ENCODE measurements around the gene NDUFAF8.

Gene NDUFAF8

DNA sequence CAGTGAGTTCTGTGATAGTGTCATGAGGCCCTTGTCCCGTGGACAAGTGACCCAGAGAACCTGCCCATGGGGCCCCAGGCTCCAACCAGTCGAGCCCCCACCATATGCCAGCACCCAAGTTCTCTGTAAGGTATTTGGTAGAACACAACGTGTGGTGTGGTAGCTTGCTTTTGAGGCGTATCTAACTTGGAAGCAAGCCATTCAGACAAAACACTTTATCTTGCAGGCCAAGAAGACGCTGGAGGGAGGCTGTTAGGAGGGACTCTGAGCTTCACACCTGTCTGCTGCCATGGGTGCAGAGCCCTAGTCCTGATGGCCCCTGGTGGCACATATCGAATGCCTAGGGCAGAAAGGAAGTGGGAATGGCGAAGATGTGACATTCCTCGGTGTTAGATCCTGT is 1.6 kb downstream of the NDUFAF8 start:
- no peak for DNase-seq

GRCh38 chr17:81241203-81241602 is 2.1 kb downstream of the NDUFAF8 start:
- DNase-seq = no peak

DNA sequence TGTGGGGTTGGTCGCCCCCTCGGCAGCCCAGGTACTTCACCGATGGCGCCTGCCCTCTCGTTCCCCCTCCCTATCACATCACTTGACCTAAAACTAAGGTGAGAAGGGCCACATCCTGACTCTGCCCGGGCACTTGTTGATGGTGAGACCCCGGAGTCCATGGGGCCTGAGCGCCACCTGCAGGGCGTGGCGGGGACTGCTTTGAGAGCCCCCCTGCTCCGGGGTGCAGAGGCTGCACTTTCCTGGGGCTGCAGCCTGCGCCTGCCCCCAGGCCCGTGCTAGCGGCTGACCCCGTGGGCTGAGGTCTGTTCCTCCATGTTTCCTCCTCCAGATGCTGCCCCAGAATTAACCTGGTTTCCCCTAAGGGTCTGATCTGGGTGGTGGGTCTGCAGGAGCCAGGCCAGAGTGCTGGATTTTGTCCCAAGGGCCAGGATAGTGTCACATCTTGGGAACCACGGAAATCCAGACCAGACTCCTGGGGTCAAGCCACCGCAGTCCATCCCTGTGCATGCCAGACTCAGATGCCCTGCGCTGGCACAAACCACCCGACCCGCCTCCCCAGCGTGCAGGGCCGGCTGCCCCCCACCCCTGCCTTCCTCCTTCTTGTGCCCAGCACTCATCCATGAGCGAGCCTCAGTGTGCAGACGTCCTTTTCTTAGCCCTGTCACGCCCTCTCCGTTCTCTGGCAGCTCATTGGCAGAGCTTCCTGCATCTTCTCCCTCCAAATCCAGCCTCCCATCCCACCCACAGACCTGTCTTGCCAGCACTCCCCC is 2.7 kb downstream of the NDUFAF8 start:
- peak; percentile 68 for DNase-seq

DNA sequence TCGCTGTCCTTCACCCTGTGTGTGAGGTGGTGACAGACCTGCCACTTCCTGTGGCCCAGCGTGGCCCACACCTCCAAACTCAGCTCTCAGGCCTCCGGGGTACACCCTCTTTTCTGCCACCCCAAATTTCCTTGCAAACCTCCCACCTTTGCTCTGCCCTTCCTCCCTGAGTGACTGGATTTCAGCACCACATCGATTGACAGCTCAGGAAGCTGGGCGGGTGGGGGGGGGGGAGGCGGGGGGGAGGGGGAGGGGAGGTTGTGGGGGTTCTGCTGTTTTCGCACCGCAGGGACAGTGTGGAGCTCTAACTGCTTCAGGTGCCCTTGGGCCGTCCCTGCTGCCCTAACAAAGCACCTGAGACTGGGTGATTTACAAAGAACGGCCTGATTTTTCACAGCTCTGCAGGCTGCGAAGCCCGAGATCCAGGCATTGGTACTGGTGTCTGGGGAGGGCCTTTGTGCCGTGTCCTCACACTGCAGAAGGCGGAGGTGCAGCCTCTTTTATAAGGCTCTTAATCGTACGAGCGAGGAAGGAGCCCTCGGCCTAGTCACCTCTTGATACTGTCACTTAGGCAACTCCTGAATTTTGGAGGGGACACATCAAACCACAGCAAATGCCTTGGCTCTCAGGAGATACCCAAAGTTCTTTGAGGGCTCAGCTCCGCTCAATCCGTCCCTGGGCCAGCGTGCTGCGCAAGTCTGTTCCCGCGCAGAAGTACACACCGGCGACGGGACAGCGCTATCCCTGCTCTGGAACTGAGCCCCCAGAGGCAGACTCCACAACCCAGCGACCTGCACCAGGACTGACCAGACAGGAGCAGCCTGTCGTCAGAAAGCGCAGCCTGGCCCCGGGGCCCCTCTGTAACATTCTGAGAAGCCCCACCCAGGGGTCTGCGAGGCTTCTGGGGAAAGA is 3.6 kb downstream of the NDUFAF8 start:
- DNase-seq = no peak

DNA sequence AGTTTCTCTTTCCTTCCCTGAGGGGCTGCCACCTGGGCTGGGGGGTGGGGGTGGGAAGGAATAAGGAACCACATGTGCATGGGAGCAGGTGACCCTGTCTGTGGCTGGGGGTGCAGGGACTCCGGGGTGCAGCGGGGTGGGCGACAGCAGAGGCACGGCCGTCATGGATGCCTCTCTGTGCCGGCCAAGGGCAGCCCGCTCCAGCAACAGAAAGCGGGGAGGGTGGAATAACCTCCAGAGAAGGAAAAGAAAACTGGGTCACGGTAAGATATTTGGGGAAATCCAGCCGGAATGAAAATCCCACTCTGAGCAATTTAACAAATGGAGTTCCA is 4.2 kb downstream of the NDUFAF8 start:
- DNase-seq = no peak

DNA sequence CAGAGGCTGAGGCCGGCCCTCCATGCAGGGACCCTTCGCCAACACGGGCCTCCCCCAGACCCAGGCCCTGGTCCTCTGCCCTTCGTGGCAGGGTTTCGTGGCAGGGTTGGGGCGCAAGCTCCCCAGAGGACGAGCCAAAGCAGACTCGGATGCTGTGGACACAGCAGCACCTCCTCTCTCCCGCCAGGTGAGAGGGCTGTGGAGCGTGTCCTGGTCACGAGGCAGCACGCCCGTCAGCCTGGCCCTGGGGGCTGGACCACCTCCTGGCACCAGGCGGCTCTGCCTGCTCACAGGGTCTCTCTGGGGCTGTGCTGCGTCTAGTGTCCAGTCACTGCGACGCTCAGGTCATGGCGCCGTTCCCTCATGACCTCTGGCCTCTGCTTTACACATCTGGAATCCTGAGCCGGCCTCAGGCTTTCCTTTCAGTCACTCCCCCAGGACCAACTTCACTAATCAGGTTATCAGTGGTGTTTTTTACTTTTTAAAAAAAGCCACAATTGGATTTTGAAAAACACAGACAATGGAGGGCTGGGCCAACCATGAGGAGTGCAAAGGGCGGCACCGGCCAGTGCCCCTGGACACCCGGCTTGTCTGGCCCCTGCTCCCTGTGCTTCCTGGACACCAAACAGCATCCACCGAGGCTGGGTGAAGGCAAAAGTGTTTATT is 5.4 kb downstream of the NDUFAF8 start:
- DNase-seq = no peak

- no peak for DNase-seq
Observed at GRCh38 chr17:81245024-81245664, 6.0 kb downstream of the NDUFAF8 start.

GRCh38 chr17:81245665-81246342 is 6.7 kb downstream of the NDUFAF8 start:
- DNase-seq = no peak

- DNase-seq = no peak
Observed at GRCh38 chr17:81246343-81246670, 7.2 kb downstream of the NDUFAF8 start.

- DNase-seq = no peak
Observed at GRCh38 chr17:81246679-81247338, 7.7 kb downstream of the NDUFAF8 start.

- no peak for DNase-seq
Observed at GRCh38 chr17:81247339-81247990, 8.3 kb downstream of the NDUFAF8 start.

- DNase-seq = no peak
Observed at GRCh38 chr17:81248649-81249048, 9.5 kb downstream of the NDUFAF8 start.

DNA sequence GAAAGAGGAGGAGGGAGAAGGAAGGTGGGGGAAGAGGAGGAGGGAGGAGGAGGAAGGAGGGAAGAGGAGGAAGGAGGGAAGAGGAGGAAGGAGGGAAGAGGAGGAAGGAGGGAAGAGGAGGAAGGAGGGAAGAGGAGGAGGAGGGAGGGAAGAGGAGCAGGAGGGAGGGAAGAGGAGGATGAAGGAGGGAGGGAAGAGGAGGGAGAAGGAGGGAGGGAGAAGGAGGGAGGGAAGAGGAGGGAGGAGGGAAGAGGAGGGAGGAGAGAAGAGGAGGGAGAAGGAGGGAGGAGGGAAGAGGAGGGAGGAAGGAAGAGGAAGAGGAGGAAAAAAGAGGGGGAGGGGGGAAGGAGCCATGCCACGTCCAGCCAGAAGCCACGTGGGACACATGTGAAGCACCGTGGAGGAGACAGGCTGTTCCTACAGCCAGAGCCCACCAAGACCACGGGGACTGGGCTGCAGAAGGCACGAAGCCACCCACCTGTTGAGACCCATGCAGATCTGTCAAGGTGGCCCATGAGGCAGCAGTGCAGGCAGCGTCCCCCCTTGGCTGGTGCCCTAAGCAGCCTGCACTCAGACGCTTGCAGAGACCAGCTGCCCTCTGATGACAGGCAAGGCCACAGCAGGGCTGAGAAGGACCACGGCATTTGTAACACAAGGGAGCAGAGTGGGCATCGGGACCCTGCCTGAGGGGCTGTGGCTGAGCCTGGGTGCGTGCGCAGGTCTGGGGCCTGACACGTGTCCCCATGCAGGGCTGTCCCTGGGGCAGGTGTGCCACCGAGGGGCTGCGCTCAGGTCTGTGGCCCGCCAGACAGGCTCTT is 10.3 kb downstream of the NDUFAF8 start:
- DNase-seq = peak; percentile 22

DNA sequence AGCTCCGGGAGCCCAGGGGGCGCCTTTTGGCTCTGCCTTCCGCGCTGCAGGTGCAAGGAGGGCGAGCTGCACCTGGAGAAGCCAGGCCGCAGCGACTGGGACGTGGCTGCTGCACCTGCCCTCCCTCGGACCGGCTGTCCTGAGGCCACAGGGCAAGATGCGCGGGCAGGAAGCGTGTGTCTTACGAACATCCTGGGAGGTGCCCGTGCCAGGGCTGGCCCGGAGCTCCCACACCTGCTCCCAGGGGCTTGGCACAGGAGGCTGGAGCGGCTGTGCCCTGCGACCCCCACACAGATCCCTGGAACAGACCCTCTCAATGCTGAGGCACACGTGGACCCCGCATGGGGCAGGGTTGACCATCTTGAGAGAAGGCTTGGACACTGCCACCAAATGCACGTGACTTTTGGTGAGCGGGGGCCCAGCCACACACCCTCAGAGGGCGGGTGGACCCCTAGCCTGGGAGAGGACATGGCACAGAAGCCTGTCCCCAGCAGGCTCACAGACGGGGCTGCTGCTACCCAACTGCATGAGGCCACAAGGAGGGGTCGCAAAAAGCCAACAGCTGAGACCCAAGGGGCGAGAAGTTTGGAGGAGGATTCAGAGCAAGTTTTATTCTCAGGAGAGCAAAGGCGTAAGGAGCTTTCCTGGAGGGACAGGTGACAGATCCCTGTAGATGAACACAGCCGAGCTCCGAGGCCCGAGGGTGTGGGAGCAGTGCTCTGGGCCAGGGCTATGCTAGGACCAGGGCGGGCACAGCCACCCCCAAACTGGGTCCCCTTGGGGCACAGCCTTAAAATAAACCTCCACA is 11.4 kb downstream of the NDUFAF8 start:
- peak; percentile 42 for DNase-seq

DNA sequence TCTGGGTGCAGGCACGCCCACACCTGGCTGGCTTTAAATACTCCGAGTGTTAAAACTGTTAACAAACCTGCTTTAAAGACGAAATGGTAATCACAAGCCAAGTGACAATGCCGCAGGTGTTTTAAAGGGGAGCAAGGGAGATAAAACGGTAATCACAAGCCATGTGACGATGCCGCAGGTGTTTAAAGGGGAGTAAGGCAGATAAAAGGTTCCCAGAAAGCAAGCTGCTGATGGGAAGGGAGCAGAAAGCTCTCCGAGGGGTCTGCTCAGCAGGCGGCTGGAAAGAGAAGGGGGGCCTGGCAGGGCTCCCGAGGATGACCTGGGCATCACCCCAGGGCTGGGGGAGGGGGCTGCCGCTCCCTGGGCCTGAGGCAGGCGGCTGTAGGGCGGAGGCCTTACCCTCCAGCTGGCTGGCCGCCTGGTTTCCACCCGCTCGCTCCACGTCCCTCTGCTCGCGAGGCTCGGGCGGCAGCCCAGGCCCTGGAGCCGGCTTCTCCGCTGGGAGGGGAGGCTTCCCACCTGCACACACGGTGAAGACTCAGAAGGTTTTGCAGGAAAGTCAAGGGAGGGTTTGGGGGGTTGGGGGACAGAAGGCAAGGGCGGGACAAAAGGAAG is 12.1 kb downstream of the NDUFAF8 start:
- DNase-seq = peak; percentile 95

DNA sequence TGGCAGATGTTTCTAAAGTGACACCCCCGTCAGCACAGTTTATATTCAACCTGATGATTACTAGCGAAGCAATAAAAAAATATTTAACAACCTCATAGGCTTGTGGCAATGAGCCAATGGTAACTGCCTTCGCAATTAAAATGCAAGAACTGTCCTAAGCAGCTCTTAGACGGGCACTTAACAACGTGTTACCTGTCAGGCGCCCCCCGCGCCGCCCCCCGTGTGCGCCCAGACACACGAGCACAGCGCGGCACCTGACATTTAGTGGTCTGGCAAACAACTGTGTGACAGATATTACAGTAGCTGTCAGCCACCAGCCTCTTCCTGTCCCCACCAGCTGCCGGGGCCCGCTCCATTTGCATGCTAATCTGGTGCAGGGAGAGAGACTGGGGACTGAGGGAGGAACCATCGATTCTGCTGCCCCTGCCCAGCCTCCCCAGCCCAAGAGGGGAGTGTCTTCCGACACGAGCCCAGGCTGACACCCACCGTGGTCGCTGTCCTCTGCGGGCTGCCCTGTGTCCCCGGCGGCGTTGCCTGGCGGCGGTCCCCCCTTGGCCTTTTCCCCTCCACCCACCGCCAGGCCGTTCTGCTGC is 12.7 kb downstream of the NDUFAF8 start:
- peak; percentile 95 for DNase-seq

GRCh38 chr17:81252326-81252986 is 13.3 kb downstream of the NDUFAF8 start:
- peak; percentile 28 for DNase-seq

DNA sequence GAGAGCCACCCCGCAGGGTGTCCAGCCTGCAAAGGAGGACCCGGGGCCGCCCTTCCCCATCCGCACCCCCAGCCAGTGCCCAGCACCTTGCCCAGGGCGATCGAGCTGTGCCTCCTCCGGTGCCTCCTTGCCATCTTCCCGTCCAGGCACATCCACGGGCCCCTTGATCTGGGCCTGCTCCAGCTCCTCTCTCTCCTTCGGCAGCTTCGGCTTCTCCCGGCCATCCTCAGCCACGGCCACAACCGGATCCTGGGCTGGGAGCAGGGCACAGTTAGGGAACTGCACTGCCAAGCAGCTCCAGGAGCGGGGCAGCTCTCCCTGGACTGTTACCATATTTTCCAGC is 13.8 kb downstream of the NDUFAF8 start:
- DNase-seq = no peak
